Ovary (tissue), 9 donors: ENCODE data around the gene TANK. TPM values are rescaled to one million over a fixed set of nuclear protein-coding genes. Genes with fewer than 3 reads are reported as not detected.
"Not testable (repeated sequence)": the region's sequence is repeated elsewhere in the genome, so short reads cannot be mapped to it uniquely, and the experiment has no call there.

Experiments used
- DNase-seq, 5 donors: peaks; one replicate each; pipeline ENCODE4 v3.0.0-alpha.2; 2019 to 2020
- H3K27ac ChIP-seq, 2 donors: fragments of 200-600 bp; one replicate each; pipeline versions ENCODE4 v1.5.1 to v1.8.0; 2019 to 2022
- H3K27me3 ChIP-seq: fragments of 200-600 bp; one replicate; pipeline ENCODE4 v1.8.0; 2022
- H3K36me3 ChIP-seq: fragments of 200-600 bp; sonication (generic); one replicate; pipeline ENCODE4 v1.5.1; 2019
- H3K4me1 ChIP-seq: one replicate; pipeline ENCODE4 v1.8.1; 2013; ENCODE audit warnings: mild to moderate bottlenecking, moderate library complexity; ENCODE audit not compliant: insufficient read depth
- H3K4me3 ChIP-seq: fragments of 200-600 bp; sonication (generic); one replicate; pipeline ENCODE4 v1.5.1; 2017
- H3K9me3 ChIP-seq, 2 donors: fragments of 200-600 bp in 1 of 2; sonication (generic) in 1 of 2; one replicate each; pipeline versions ENCODE4 v1.5.1 to v1.8.1; 2013 to 2019; ENCODE audit warnings: mild to moderate bottlenecking in 1 of 2, moderate library complexity in 1 of 2
- CTCF ChIP-seq, 3 donors: fragments of 450-650 bp in 2 of 3; fragments of 200-600 bp in 1 of 3; IDR thresholded peaks; one replicate each; pipeline versions ENCODE4 v1.5.1 to v1.8.0; 2016 to 2022; ENCODE audit warnings: antibody characterized with exemption in 3 of 3, mild to moderate bottlenecking in 1 of 3
- EP300 ChIP-seq: sonication (generic); formaldehyde crosslinking; IDR thresholded peaks from one replicate; pipeline ENCODE4 v1.6.1; 2017; ENCODE audit warnings: antibody characterized with exemption
- POLR2A ChIP-seq: fragments of 450-650 bp; IDR thresholded peaks from one replicate; pipeline ENCODE4 v1.6.1; 2017; ENCODE audit warnings: antibody characterized with exemption, mild to moderate bottlenecking, moderate library complexity
- WGBS, 3 donors: extraction: QIAGEN DNeasy Blood & Tissue Kit in 1 of 3; methylation state at CpG; one replicate each; pipeline versions ENCODE4 v1.1.5 to v1.1.7; 2013 to 2017; 5-methylcytosine and 5-hydroxymethylcytosine counted together
- intact Hi-C, 4 donors: fragments of 100-400 bp; cut with DNase I; formaldehyde crosslinking; loops; one replicate each; pipeline versions ENCODE4 v1.11.0 to v1.15.1; 2022 to 2023
- polyA plus RNA-seq, 2 donors: library from polyadenylated mRNA; stranded (reverse); fragments of 200-250 nt in 1 of 2; fragments of 350-450 nt in 1 of 2; fragmentation: Illumina TruSeq in 1 of 2; extraction: RNeasy Lipid Tissue Mini Kit (QIAGEN cat#74804) in 1 of 2; gene quantifications; one replicate each; pipeline ENCODE4 v1.2.3, GENCODE V29; 2013 to 2014
- total RNA-seq, 7 donors: library from RNA; depleted of rRNA in 2 of 7; stranded (reverse); fragments of >200 nt in 2 of 7; fragmentation: NEBNext Ultra II Directional in 3 of 7; extraction: Animal tissue kit (Norgen Biotek cat#: 25700) in 3 of 7; gene quantifications; one replicate each; pipeline versions ENCODE4 v1.1.0 to v1.2.4, GENCODE V29; 2016 to 2023
- donor health status: DM: no; HTN: no; CAD: no; lungs with moderate emphysema.
- donor health status: DM: no; HTN: no; CAD: no.
- donor health status: Bipolar disorder and iron deficiency.
- donor health status: DM: yes; HTN: yes; CAD: no.
- donor health status: DM: no; HTN: no; CAD: no.
- donor health status: DM: yes; HTN: yes; CAD: no.

Gene TANK
- total and polyA plus RNA-seq, 9 donors = 31.4 to 99.8 (median 52.2) TPM

- Histone ChIP-seq H3K4me1 (peaks cover 3% of the 10 kb centered on the region), H3K4me3 (no peak overlapping the region), H3K9me3 (no peaks in the 10 kb centered on the region), H3K36me3 (no peaks in the 10 kb centered on the region), H3K27ac (no peak overlapping the region), H3K27me3 (no peaks in the 10 kb centered on the region)
- 71 to 82% (median 75%) methylated on average over 1 of the region's 1 CpG for WGBS, 3 donors
- intact Hi-C loops = no loop called here
- DNase-seq = no peak
- no peak for TF ChIP-seq CTCF (IDR thresholded peaks at IDR 0.05)
- TF ChIP-seq EP300 = no peak
Observed at GRCh38 chr2:161241894-161242293, 81.7 kb downstream of the TANK start.

GRCh38 chr2:161243312-161243711 is 83.1 kb downstream of the TANK start:
- Histone ChIP-seq H3K27me3 (no peaks in the 10 kb centered on the region), H3K36me3 (no peaks in the 10 kb centered on the region), H3K9me3 (no peaks in the 10 kb centered on the region), H3K4me3 (no peak overlapping the region), H3K4me1 (no peaks in the 10 kb centered on the region), H3K27ac (no peak overlapping the region)
- TF ChIP-seq POLR2A = no peak
- TF ChIP-seq CTCF (IDR thresholded peaks at IDR 0.05) = no peak
- no peak for TF ChIP-seq EP300
- WGBS, 3 donors = 55 to 78% (median 61%) methylated on average over 3 of the region's 3 CpGs
- DNase-seq = no peak
- intact Hi-C loops = no loop called here

GRCh38 chr2:161243905-161244304 is 83.7 kb downstream of the TANK start:
- Histone ChIP-seq H3K4me1 (no peaks in the 10 kb centered on the region), H3K27me3 (no peaks in the 10 kb centered on the region), H3K4me3 (no peak overlapping the region), H3K36me3 (no peaks in the 10 kb centered on the region), H3K9me3 (no peaks in the 10 kb centered on the region), H3K27ac (no peak overlapping the region)
- no peak for DNase-seq
- intact Hi-C loops = no loop called here
- 91 to 95% (median 95%) methylated on average over 5 of the region's 5 CpGs for WGBS, 3 donors
- TF ChIP-seq POLR2A (no peak), CTCF (IDR thresholded peaks at IDR 0.05) (no peak), EP300 (no peak)

GRCh38 chr2:161244387-161245260 is 84.4 kb downstream of the TANK start:
- H3K4me3 ChIP-seq, H3K27ac ChIP-seq, DNase-seq: not testable (repeated sequence)

GRCh38 chr2:161245261-161245553 is 85.0 kb downstream of the TANK start:
- Histone ChIP-seq H3K27ac (no peak overlapping the region), H3K27me3 (no peaks in the 10 kb centered on the region), H3K36me3 (no peaks in the 10 kb centered on the region), H3K4me1 (no peaks in the 10 kb centered on the region), H3K9me3 (no peaks in the 10 kb centered on the region), H3K4me3 (no peak overlapping the region)
- WGBS, 3 donors = 80 to 92% (median 84%) methylated on average over 5 of the region's 5 CpGs
- intact Hi-C loops = no loop called here
- TF ChIP-seq CTCF (IDR thresholded peaks at IDR 0.05) (no peak), EP300 (no peak), POLR2A (no peak)
- DNase-seq = no peak

More at GRCh38 chr2:161244387-161245260, 84.4 kb downstream of the TANK start:
- H3K4me1 ChIP-seq, H3K27me3 ChIP-seq, H3K9me3 ChIP-seq, H3K36me3 ChIP-seq, intact Hi-C loops: not testable (repeated sequence)
- 41 to 72% (median 51%) methylated on average over 29 to 52 of the region's 53 CpGs for WGBS, 3 donors
